ENCODE measurements around the gene FOLR2.

Gene FOLR2

DNA sequence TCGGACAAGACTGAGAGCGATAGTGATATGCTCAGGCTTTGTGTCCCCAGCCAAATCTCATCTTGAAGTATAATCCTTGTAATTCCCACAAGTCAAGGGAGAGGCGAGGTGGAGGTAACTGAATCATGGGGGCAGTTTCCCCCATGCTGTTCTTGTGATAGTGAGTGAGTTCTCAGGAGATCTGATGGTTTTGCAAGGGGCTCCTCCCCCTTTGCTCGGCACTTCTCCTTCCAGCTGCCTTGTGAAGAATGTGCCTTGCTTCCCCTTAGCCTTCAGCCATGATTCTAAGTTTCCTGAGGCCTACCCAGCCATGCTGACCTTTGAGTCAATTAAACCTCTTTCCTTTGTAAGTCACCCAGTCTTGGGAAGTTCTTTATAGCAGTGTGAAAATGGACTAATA, 7.5 kb upstream of the FOLR2 start:
- no peaks in the 10 kb centered on the region for H3K9me3 ChIP-seq (ENCODE audit: low read length)
- H3K27me3 ChIP-seq (ENCODE audit: control insufficient read depth in 1 of 2, insufficient read depth in 2 of 2, low read length in 2 of 2) = no peaks in the 10 kb centered on the region
- H3K36me3 ChIP-seq (ENCODE audit: insufficient read depth, low read length) = no peaks in the 10 kb centered on the region
- no peaks in the 10 kb centered on the region for H3K4me1 ChIP-seq (ENCODE audit: insufficient read depth, low read length)
- H3K4me3 ChIP-seq (ENCODE audit: low read depth in 1 of 2, low read length in 2 of 2) = no peak overlapping the region
- no peak overlapping the region for H3K27ac ChIP-seq (ENCODE audit: low read depth, low read length)
- no peak overlapping the region for H3K9ac ChIP-seq (ENCODE audit: low read length)

DNA sequence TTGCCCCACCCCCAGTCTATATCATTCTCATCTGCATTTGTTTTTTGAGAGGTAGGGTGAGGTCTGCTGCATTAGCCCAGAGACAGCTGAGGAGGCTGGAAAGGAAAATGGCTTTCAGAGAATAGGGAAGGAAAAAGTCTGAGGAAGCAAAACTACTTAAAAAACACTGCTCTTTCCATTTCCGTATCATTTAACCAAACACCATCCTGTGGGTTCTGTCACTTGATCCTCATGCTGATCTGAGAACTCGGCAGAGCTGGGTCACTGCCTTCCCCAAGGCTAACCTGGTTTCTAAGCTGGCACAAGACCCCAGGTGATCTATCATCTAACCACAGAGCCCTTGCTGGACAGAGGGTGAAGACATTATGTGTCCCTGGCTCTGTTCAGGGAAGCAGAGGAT, 1.2 kb downstream of the FOLR2 start:
- no peak overlapping the region for H3K27ac ChIP-seq (ENCODE audit: low read depth, low read length)

DNA sequence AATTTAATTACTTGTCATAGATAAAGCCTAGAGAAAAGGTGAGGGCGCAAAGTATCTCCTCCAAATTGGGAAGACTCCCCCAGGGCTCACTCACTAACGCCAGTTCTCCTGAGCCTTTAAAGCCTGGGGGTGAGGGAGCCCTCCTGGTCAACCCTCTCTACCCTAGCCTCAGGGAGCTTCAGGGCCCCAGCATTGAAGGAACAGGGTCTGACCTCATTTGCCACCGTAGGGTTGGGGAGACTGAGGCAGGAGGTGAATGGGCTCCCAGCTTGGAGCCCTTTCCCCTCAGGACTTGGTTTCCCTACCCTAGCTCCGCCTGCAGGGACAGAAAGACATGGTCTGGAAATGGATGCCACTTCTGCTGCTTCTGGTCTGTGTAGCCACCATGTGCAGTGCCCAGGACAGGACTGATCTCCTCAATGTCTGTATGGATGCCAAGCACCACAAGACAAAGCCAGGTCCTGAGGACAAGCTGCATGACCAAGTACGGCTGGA, 1.7 kb downstream of the FOLR2 start:
- H3K9ac ChIP-seq (ENCODE audit: low read length) = no peak overlapping the region
- peaks cover 9% of the 10 kb centered on the region for H3K4me1 ChIP-seq (ENCODE audit: insufficient read depth, low read length)
- H3K27me3 ChIP-seq (ENCODE audit: control insufficient read depth in 1 of 2, insufficient read depth in 2 of 2, low read length in 2 of 2) = no peaks in the 10 kb centered on the region
- H3K4me3 ChIP-seq (ENCODE audit: low read depth in 1 of 2, low read length in 2 of 2) = no peak overlapping the region
- no peak overlapping the region for H3K27ac ChIP-seq (ENCODE audit: low read depth, low read length)
- no peaks in the 10 kb centered on the region for H3K9me3 ChIP-seq (ENCODE audit: low read length)
- H3K36me3 ChIP-seq (ENCODE audit: insufficient read depth, low read length) = no peaks in the 10 kb centered on the region

More for the DNA sequence above, 1.2 kb downstream of the FOLR2 start:
- H3K9ac ChIP-seq (ENCODE audit: low read length) = no peak overlapping the region
- peaks cover 9% of the 10 kb centered on the region for H3K4me1 ChIP-seq (ENCODE audit: insufficient read depth, low read length)
- H3K4me3 ChIP-seq (ENCODE audit: low read depth in 1 of 2, low read length in 2 of 2) = no peak overlapping the region
- no peaks in the 10 kb centered on the region for H3K36me3 ChIP-seq (ENCODE audit: insufficient read depth, low read length)
- H3K27me3 ChIP-seq (ENCODE audit: control insufficient read depth in 1 of 2, insufficient read depth in 2 of 2, low read length in 2 of 2) = no peaks in the 10 kb centered on the region
- H3K9me3 ChIP-seq (ENCODE audit: low read length) = no peaks in the 10 kb centered on the region

- Histone ChIP-seq H3K36me3 (ENCODE audit: insufficient read depth, low read length) (no peaks in the 10 kb centered on the region), H3K27ac (ENCODE audit: low read depth, low read length) (no peak overlapping the region), H3K9me3 (ENCODE audit: low read length) (no peaks in the 10 kb centered on the region), H3K4me3 (ENCODE audit: low read depth in 1 of 2, low read length in 2 of 2) (no peak overlapping the region), H3K27me3 (ENCODE audit: control insufficient read depth in 1 of 2, insufficient read depth in 2 of 2, low read length in 2 of 2) (no peaks in the 10 kb centered on the region), H3K4me1 (ENCODE audit: insufficient read depth, low read length) (peaks cover 15% of the 10 kb centered on the region), H3K9ac (ENCODE audit: low read length) (no peak overlapping the region)
These were observed 4.2 kb downstream of the FOLR2 start for GRCh38 chr11:72220696-72221363.

DNA sequence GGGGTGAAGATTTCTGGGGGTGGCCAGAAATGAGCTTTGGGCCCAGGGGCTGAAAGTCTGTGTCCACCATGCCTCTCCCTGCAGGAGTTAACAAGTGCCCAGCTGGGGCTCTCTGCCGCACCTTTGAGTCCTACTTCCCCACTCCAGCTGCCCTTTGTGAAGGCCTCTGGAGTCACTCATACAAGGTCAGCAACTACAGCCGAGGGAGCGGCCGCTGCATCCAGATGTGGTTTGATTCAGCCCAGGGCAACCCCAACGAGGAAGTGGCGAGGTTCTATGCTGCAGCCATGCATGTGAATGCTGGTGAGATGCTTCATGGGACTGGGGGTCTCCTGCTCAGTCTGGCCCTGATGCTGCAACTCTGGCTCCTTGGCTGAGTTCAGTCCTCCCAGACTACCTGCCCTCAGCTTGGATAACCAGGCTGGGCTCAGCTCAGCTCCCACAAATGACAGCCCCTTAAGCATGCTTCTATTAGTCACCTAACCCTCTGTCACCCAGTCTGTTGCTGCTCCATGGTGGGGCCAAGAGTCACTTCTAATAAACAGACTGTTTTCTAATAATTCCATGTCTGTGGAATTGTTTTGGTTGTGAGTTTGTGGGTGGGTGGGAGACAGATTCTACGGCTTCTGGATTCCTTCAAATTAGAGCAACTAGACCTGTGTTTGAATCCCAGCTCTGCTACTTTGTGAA, 4.9 kb downstream of the FOLR2 start:
- Histone ChIP-seq H3K36me3 (ENCODE audit: insufficient read depth, low read length) (peaks cover 1% of the 10 kb centered on the region), H3K4me3 (ENCODE audit: low read depth in 1 of 2, low read length in 2 of 2) (no peak overlapping the region), H3K27me3 (ENCODE audit: control insufficient read depth in 1 of 2, insufficient read depth in 2 of 2, low read length in 2 of 2) (no peaks in the 10 kb centered on the region), H3K9ac (ENCODE audit: low read length) (no peak overlapping the region), H3K9me3 (ENCODE audit: low read length) (no peaks in the 10 kb centered on the region), H3K27ac (ENCODE audit: low read depth, low read length) (no peak overlapping the region), H3K4me1 (ENCODE audit: insufficient read depth, low read length) (peaks cover 22% of the 10 kb centered on the region)

- H3K4me1 ChIP-seq (ENCODE audit: insufficient read depth, low read length) = peaks cover 29% of the 10 kb centered on the region
These were observed 5.7 kb downstream of the FOLR2 start for GRCh38 chr11:72222106-72222891.

GRCh38 chr11:72222907-72223614, 6.5 kb downstream of the FOLR2 start:
- H3K9ac ChIP-seq (ENCODE audit: low read length) = peak overlapping the region; percentile 69
- H3K4me1 ChIP-seq (ENCODE audit: insufficient read depth, low read length) = peaks cover 36% of the 10 kb centered on the region
- H3K27me3 ChIP-seq (ENCODE audit: control insufficient read depth in 1 of 2, insufficient read depth in 2 of 2, low read length in 2 of 2) = no peaks in the 10 kb centered on the region
- peaks cover 14% of the 10 kb centered on the region for H3K36me3 ChIP-seq (ENCODE audit: insufficient read depth, low read length)
- H3K27ac ChIP-seq (ENCODE audit: low read depth, low read length) = peak overlapping the region; percentile 94
- H3K4me3 ChIP-seq (ENCODE audit: low read depth in 1 of 2, low read length in 2 of 2) = peak overlapping the region; percentile 66 to 82
- no peaks in the 10 kb centered on the region for H3K9me3 ChIP-seq (ENCODE audit: low read length)

More at GRCh38 chr11:72222106-72222891, 5.7 kb downstream of the FOLR2 start:
- Histone ChIP-seq H3K4me3 (ENCODE audit: low read depth in 1 of 2, low read length in 2 of 2) (peak overlapping the region; percentile 66 to 82), H3K9ac (ENCODE audit: low read length) (peak overlapping the region; percentile 69), H3K36me3 (ENCODE audit: insufficient read depth, low read length) (peaks cover 9% of the 10 kb centered on the region), H3K9me3 (ENCODE audit: low read length) (no peaks in the 10 kb centered on the region), H3K27me3 (ENCODE audit: control insufficient read depth in 1 of 2, insufficient read depth in 2 of 2, low read length in 2 of 2) (no peaks in the 10 kb centered on the region), H3K27ac (ENCODE audit: low read depth, low read length) (peak overlapping the region; percentile 94)

- Histone ChIP-seq H3K36me3 (ENCODE audit: insufficient read depth, low read length) (peaks cover 22% of the 10 kb centered on the region), H3K4me3 (ENCODE audit: low read depth in 1 of 2, low read length in 2 of 2) (peak overlapping the region; percentile 89 to 98), H3K9ac (ENCODE audit: low read length) (peak overlapping the region; percentile 95), H3K9me3 (ENCODE audit: low read length) (no peaks in the 10 kb centered on the region), H3K27me3 (ENCODE audit: control insufficient read depth in 1 of 2, insufficient read depth in 2 of 2, low read length in 2 of 2) (no peaks in the 10 kb centered on the region), H3K4me1 (ENCODE audit: insufficient read depth, low read length) (peaks cover 39% of the 10 kb centered on the region), H3K27ac (ENCODE audit: low read depth, low read length) (peak overlapping the region; percentile 99)
These were observed 7.3 kb downstream of the FOLR2 start for GRCh38 chr11:72223615-72224563.

GRCh38 chr11:72224564-72225410, 8.2 kb downstream of the FOLR2 start, which contains the start of gene INPPL1:
INPPL1 (plus strand) TSS chr11:72224767; CDS start chr11:72224985, 218 bp downstream.
- Histone ChIP-seq H3K9ac (ENCODE audit: low read length) (peak within 1 kb of the TSS; percentile 95), H3K4me1 (ENCODE audit: insufficient read depth, low read length) (peaks cover 39% of the 10 kb centered on the region), H3K4me3 (ENCODE audit: low read depth in 1 of 2, low read length in 2 of 2) (peak within 1 kb of the TSS; percentile 89 to 98), H3K9me3 (ENCODE audit: low read length) (no peaks in the 10 kb centered on the region), H3K36me3 (ENCODE audit: insufficient read depth, low read length) (peaks cover 31% of the 10 kb centered on the region), H3K27ac (ENCODE audit: low read depth, low read length) (peak within 1 kb of the TSS; percentile 99), H3K27me3 (ENCODE audit: control insufficient read depth in 1 of 2, insufficient read depth in 2 of 2, low read length in 2 of 2) (no peaks in the 10 kb centered on the region)
